Nephron progenitor cell (in vitro differentiated cells): ENCODE measurements around the gene ATP6AP2.

Experiments used
- DNase-seq: peaks from one replicate; pipeline ENCODE4 v3.0.0; 2021
- H3K27ac Mint-ChIP-seq: 2 replicates; pipeline ENCODE4 v1.8.0; 2021; ENCODE audit warnings: mild to moderate bottlenecking, moderate library complexity, mixed read lengths
- H3K27me3 Mint-ChIP-seq: 2 replicates; pipeline ENCODE4 v1.8.0; 2021; ENCODE audit warnings: mild to moderate bottlenecking, low read depth, mixed read lengths; ENCODE audit not compliant: poor library complexity
- H3K36me3 Mint-ChIP-seq: 2 replicates; pipeline ENCODE4 v1.8.0; 2021; ENCODE audit warnings: low read depth, mixed read lengths
- H3K4me1 Mint-ChIP-seq: 2 replicates; pipeline ENCODE4 v1.8.0; 2021; ENCODE audit warnings: mixed read lengths
- H3K4me3 Mint-ChIP-seq: 2 replicates; pipeline ENCODE4 v1.8.0; 2021; ENCODE audit warnings: mild to moderate bottlenecking, moderate library complexity, mixed read lengths
- H3K9me3 Mint-ChIP-seq: 2 replicates; pipeline ENCODE4 v1.8.0; 2021; ENCODE audit warnings: mild to moderate bottlenecking, moderate library complexity, mixed read lengths
- TF ChIP-seq, protein P1 (sequence below): fragments of 200-600 bp; sonication (generic); IDR thresholded peaks from 2 replicates; pipeline ENCODE4 v1.5.0; 2021; ENCODE audit warnings: antibody characterized with exemption

ATP6AP2 gene

GRCh38 chrX:40542208-40542607 lies 38.6 kb upstream of the ATP6AP2 start:
- DNase-seq, result no peak
- Mint-ChIP-seq H3K36me3 (no peaks in the 10 kb centered on the region), H3K27me3 (peaks cover 14% of the 10 kb centered on the region), H3K4me1 (peaks cover 49% of the 10 kb centered on the region), H3K27ac (no peak overlapping the region), H3K9me3 (peaks cover 13% of the 10 kb centered on the region), H3K4me3 (no peak overlapping the region)
- TF ChIP-seq, protein P1, sequence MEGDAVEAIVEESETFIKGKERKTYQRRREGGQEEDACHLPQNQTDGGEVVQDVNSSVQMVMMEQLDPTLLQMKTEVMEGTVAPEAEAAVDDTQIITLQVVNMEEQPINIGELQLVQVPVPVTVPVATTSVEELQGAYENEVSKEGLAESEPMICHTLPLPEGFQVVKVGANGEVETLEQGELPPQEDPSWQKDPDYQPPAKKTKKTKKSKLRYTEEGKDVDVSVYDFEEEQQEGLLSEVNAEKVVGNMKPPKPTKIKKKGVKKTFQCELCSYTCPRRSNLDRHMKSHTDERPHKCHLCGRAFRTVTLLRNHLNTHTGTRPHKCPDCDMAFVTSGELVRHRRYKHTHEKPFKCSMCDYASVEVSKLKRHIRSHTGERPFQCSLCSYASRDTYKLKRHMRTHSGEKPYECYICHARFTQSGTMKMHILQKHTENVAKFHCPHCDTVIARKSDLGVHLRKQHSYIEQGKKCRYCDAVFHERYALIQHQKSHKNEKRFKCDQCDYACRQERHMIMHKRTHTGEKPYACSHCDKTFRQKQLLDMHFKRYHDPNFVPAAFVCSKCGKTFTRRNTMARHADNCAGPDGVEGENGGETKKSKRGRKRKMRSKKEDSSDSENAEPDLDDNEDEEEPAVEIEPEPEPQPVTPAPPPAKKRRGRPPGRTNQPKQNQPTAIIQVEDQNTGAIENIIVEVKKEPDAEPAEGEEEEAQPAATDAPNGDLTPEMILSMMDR, result no peak

DNA sequence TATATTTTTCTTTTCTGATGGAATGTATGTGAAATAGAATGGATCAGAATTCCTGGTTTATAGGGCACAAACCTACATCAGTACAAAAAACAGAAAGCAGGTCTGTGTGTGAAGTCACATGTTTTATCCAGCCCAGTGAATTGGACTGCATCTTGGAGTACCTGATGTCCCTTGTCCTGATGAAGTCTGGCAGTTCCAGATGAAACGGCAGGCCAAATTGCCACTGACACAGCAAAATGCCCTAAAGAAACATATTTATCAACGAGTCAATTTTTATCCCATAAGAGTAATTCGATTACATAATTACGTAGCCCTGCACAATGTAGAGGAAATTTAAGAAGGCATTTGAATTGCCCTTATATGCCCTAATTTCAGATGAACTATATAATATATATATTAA lies 37.8 kb upstream of the ATP6AP2 start:
- TF ChIP-seq, protein P1, result no peak
- Mint-ChIP-seq H3K36me3 (no peaks in the 10 kb centered on the region), H3K9me3 (peaks cover 13% of the 10 kb centered on the region)

GRCh38 chrX:40543661-40544328 lies 37.0 kb upstream of the ATP6AP2 start:
- Mint-ChIP-seq H3K4me3 (no peak overlapping the region), H3K27ac (no peak overlapping the region), H3K4me1 (peaks cover 41% of the 10 kb centered on the region), H3K36me3 (no peaks in the 10 kb centered on the region), H3K9me3 (peaks cover 20% of the 10 kb centered on the region), H3K27me3 (peaks cover 11% of the 10 kb centered on the region)
- TF ChIP-seq, protein P1, result peak; percentile 86
- DNase-seq, result peak; percentile 15

More for the DNA sequence above, 37.8 kb upstream of the ATP6AP2 start:
- Mint-ChIP-seq H3K4me3 (no peak overlapping the region), H3K27me3 (peaks cover 13% of the 10 kb centered on the region), H3K27ac (no peak overlapping the region), H3K4me1 (peaks cover 47% of the 10 kb centered on the region)
- no peak for DNase-seq

DNA sequence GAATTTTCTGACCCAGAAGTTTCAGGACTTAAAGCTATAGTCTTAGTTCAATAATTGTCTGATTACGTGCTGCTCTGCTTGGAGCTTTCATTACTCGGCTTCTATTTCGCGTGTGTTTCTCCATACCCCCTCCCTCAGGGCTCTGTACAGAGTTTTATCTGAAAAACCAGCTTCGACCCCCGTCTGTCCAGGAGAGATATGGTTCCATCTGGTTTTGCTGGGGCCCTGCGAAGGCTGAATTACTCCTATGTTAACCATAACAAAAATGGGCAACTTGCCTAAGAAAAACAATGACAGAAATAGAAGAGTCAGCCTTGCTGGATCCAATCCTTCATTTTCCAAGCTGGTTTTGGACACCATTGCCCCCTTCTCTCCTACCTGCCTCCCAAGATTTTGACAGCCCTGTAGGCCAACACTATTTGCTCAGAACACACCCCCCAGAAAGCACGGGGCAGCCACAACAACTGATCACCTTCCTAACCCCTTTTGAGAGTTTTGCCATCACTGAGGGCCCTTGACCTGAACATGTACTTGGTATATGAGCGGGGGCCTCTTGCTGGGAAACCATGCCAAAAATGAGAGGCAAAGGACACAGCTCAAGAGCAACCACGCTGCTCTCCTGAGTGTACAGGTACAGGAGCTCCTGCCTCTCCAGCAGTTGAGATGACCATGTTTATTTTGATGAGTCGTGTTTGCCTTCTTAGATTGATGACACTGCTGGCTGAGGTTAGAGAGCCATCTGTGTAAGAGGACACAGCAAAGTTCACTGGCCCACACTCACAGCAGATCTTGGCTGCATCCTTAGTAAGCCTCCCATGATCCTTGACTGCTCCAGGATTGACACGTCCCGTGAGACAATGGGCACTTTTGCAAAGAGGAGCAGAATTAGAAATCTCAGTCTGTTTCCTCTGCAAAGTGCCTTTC lies 36.2 kb upstream of the ATP6AP2 start:
- no peak for DNase-seq
- no peaks in the 10 kb centered on the region for H3K36me3 Mint-ChIP-seq
- H3K27me3 Mint-ChIP-seq, result peaks cover 8% of the 10 kb centered on the region
- peak overlapping the region; percentile 22 for H3K27ac Mint-ChIP-seq
- no peak overlapping the region for H3K4me3 Mint-ChIP-seq
- TF ChIP-seq, protein P1, result no peak
- peaks cover 33% of the 10 kb centered on the region for H3K4me1 Mint-ChIP-seq
- H3K9me3 Mint-ChIP-seq, result peaks cover 21% of the 10 kb centered on the region

DNA sequence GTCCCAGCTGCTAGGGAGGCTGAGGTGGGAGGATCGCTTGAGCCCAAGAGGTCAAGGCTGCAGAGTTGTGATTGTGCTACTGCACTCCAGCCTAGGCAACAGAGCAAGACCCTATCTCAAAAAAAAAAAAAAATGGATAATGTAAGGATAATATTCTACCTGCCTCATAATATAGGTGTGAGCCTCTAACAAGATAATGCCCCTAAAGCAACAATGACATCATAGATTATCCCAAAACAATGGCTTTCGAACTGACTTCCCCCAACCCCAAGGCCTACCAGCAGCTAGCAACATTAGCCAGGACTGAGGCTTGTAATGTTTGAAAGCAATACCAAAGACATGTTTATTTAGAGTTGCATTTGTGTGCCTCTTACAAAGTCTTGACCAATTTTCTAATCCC lies 33.9 kb upstream of the ATP6AP2 start:
- Mint-ChIP-seq H3K27ac (no peak overlapping the region), H3K4me1 (peaks cover 24% of the 10 kb centered on the region), H3K27me3 (no peaks in the 10 kb centered on the region), H3K9me3 (peaks cover 21% of the 10 kb centered on the region), H3K36me3 (no peaks in the 10 kb centered on the region), H3K4me3 (no peak overlapping the region)
- TF ChIP-seq, protein P1, result no peak
- DNase-seq, result no peak
